GM19238 (cell line): Measurements from ENCODE around the gene DNAH17.

ENCODE experiments used
- DNase-seq: peaks from one replicate; pipeline ENCODE4 v3.0.0; 2011; ENCODE audit warnings: low spot score; ENCODE audit not compliant: insufficient read length

Gene DNAH17

GRCh38 chr17:78418326-78419026 is 158.7 kb downstream of the DNAH17 start:
- no peak for DNase-seq

- no peak for DNase-seq
These were observed 159.7 kb downstream of the DNAH17 start for GRCh38 chr17:78417531-78417909.

GRCh38 chr17:78416791-78417530 is 160.2 kb downstream of the DNAH17 start:
- no peak for DNase-seq

GRCh38 chr17:78415821-78416711 is 161.1 kb downstream of the DNAH17 start:
- no peak for DNase-seq

- DNase-seq, result no peak
These were observed 162.7 kb downstream of the DNAH17 start for GRCh38 chr17:78414178-78415162.

- no peak for DNase-seq
These were observed 164.8 kb downstream of the DNAH17 start for GRCh38 chr17:78412403-78412802.

GRCh38 chr17:78411241-78411857 is 165.8 kb downstream of the DNAH17 start:
- no peak for DNase-seq

- DNase-seq, result no peak
These were observed 167.8 kb downstream of the DNAH17 start for GRCh38 chr17:78409191-78409928.

- no peak for DNase-seq
These were observed 168.6 kb downstream of the DNAH17 start for GRCh38 chr17:78408476-78409050.

GRCh38 chr17:78407387-78408000 is 169.7 kb downstream of the DNAH17 start:
- DNase-seq, result no peak

- no peak for DNase-seq
These were observed 170.3 kb downstream of the DNAH17 start for GRCh38 chr17:78406920-78407319.

GRCh38 chr17:78406396-78406795 is 170.8 kb downstream of the DNAH17 start:
- DNase-seq, result no peak

GRCh38 chr17:78403822-78404221 is 173.4 kb downstream of the DNAH17 start:
- DNase-seq, result no peak

GRCh38 chr17:78401891-78402290 is 175.3 kb downstream of the DNAH17 start:
- DNase-seq, result no peak

GRCh38 chr17:78401246-78401645 is 175.9 kb downstream of the DNAH17 start:
- DNase-seq, result no peak

GRCh38 chr17:78400581-78401240 is 176.5 kb downstream of the DNAH17 start:
- no peak for DNase-seq

GRCh38 chr17:78399693-78400144 is 177.5 kb downstream of the DNAH17 start:
- no peak for DNase-seq

GRCh38 chr17:78399028-78399692 is 178.0 kb downstream of the DNAH17 start:
- DNase-seq, result no peak
